ENCODE data around the gene CAVIN3.

The CAVIN3 gene

GRCh38 chr11:6357222-6357621 lies 36.9 kb upstream of the CAVIN3 start:
- no peak for TF ChIP-seq CTCF (IDR thresholded peaks at IDR 0.05; ENCODE audit: insufficient read depth, low read length, missing control alignments)
- DNase-seq (ENCODE audit: low read depth, low spot score), result peak; percentile 38
- POLR2A ChIA-PET, result no interaction called here

GRCh38 chr11:6356503-6357055 lies 36.3 kb upstream of the CAVIN3 start:
- POLR2A ChIA-PET, result no interaction called here
- no peak overlapping the region for H3K4me3 ChIP-seq (ENCODE audit: low read depth, low read length)
- TF ChIP-seq CTCF (IDR thresholded peaks at IDR 0.05; ENCODE audit: insufficient read depth, low read length, missing control alignments), result no peak
- no peak for DNase-seq (ENCODE audit: low read depth, low spot score)
- CTCF ChIA-PET, result interaction anchor here (1.2 to 19.6 kb wide), 8 partner anchors 16 to 333 kb away, joined by 3 to 494 read pairs (median 4); partner anchors contain the start of genes CAVIN3 and CCKBR

More at GRCh38 chr11:6357222-6357621, 36.9 kb upstream of the CAVIN3 start:
- CTCF ChIA-PET, result interaction anchor here (0.8 to 19.6 kb wide), 9 partner anchors 15 to 365 kb away, joined by 3 to 494 read pairs (median 3); partner anchors contain the start of gene CCKBR
- no peak overlapping the region for H3K4me3 ChIP-seq (ENCODE audit: low read depth, low read length)

- no peak for TF ChIP-seq CTCF (IDR thresholded peaks at IDR 0.05; ENCODE audit: insufficient read depth, low read length, missing control alignments)
- ChIA-PET CTCF (interaction anchor here (0.8 to 19.6 kb wide), 30 partner anchors 8 to 401 kb away, joined by 3 to 494 read pairs (median 8); partner anchors contain the start of genes CAVIN3 and CCKBR), POLR2A (interaction anchor here (1.4 kb wide), 1 partner anchor 35 kb away, joined by 4 read pairs; the partner anchor contains the start of gene CAVIN3)
- DNase-seq (ENCODE audit: low read depth, low spot score), result no peak
- no peak overlapping the region for H3K4me3 ChIP-seq (ENCODE audit: low read depth, low read length)
These were observed 34.6 kb upstream of the CAVIN3 start for GRCh38 chr11:6354651-6355485.

GRCh38 chr11:6353367-6353987 lies 33.2 kb upstream of the CAVIN3 start:
- H3K4me3 ChIP-seq (ENCODE audit: low read depth, low read length), result no peak overlapping the region
- no peak for DNase-seq (ENCODE audit: low read depth, low spot score)
- POLR2A ChIA-PET, result interaction anchor here (1.0 kb wide), 1 partner anchor 34 kb away, joined by 3 read pairs; no protein-coding TSS in a partner anchor
- CTCF ChIA-PET, result interaction anchor here (0.6 to 19.6 kb wide), 44 partner anchors 9 to 400 kb away, joined by 3 to 494 read pairs (median 6); partner anchors contain the start of genes CAVIN3, CCKBR and CNGA4
- peak; percentile 86 for TF ChIP-seq CTCF (IDR thresholded peaks at IDR 0.05; ENCODE audit: insufficient read depth, low read length, missing control alignments)

GRCh38 chr11:6351782-6352382 lies 31.6 kb upstream of the CAVIN3 start:
- no peak for TF ChIP-seq CTCF (IDR thresholded peaks at IDR 0.05; ENCODE audit: insufficient read depth, low read length, missing control alignments)
- ChIA-PET POLR2A (no interaction called here), CTCF (interaction anchor here (0.8 to 19.6 kb wide), 15 partner anchors 9 to 328 kb away, joined by 3 to 494 read pairs (median 4); partner anchors contain the start of genes CAVIN3 and CCKBR)
- DNase-seq (ENCODE audit: low read depth, low spot score), result no peak
- no peak overlapping the region for H3K4me3 ChIP-seq (ENCODE audit: low read depth, low read length)
